HG03103 (cell line): ENCODE measurements around the gene OR2S2.

Source experiments
- ATAC-seq: cut with Tn5 transposase; IDR thresholded peaks from one replicate; pipeline ENCODE4 v1.9.1; 2021; ENCODE audit warnings: low read depth; ENCODE audit not compliant: unreplicated experiment

OR2S2 gene

DNA sequence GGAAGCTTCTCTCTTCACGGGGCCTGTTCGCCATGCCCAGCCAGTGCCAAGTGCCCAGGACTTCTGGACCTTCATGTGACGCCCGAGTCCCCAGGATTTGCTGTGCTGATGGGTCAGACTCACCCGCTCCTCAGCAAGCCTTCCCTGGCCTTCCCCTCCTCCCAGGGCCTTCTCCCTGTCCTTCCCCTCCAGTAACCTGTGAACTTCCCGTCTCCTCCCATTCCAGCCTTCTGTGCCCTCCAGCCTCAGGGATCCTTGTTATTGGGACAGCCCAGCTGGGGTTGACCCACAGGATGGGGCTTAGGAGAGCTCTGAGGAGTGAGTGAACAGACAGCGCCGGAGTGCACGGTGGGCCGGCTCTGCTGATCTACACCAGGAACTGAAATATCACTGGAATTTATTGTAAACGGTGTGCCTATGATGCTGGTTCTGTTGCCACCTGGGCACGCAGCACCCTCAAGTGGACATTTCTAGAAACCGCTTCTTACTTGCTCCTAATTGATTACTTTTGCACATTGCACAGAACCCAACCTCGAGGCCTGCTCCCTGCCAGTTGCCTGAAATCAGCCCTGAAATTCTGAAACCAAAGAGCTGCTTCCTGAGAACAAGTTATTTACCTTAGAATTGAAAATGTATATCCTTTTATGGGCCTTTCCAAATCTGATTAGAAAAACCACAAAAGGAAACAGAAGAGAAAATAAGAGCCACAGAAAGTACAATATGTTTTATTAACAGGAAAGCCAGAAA is 47.2 kb downstream of the OR2S2 start:
- no peak for ATAC-seq

GRCh38 chr9:35909687-35910612 is 48.0 kb downstream of the OR2S2 start:
- no peak for ATAC-seq

DNA sequence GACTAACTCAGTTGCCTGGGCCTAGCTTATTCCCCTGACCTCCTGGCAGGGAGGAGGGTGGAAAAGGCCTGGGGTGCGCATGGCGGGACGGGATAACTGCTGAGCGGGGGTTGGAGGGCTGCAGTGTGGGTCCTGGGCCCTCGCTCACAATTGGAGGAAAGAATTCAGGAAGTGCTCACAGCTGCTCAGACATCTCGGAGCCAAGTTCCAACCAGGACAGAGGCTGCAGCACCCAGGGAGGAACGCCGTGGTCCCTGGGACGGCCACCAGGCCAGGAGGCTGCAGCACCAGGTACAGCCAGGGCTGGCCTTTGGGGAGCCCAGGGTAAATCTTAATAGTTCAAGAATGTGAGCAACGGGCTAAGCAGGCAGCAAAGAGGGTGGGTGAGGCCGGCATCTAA is 48.7 kb downstream of the OR2S2 start, which contains the start of gene SPAAR:
SPAAR (plus strand) TSS at position 217 of the 400 bp plus-strand sequence. CDS start 974 bp downstream, outside the sequence.
- no peak for ATAC-seq

- ATAC-seq: no peak
Measured at GRCh38 chr9:35908504-35909125, 49.3 kb downstream of the OR2S2 start.

GRCh38 chr9:35907711-35908503 is 50.0 kb downstream of the OR2S2 start:
- ATAC-seq: no peak
